Spleen (tissue), 11 donors: Measurements from ENCODE around the gene PCSK1N. TPM values are rescaled to one million over a fixed set of nuclear protein-coding genes. Genes with fewer than 3 reads are reported as not detected.

Experiments used
- DNase-seq: peaks from one replicate; pipeline ENCODE4 v3.0.0-alpha.2; 2020
- H3K27ac ChIP-seq, 8 donors: fragments of 200-600 bp; sonication (generic) in 7 of 8; 1 replicate in 4 of 8; 2 replicates in 4 of 8; pipeline versions ENCODE4 v1.5.0 to v1.8.0; 2016 to 2021; ENCODE audit warnings: inconsistent platforms in 4 of 8, mild to moderate bottlenecking in 4 of 8, moderate library complexity in 1 of 8
- H3K27me3 ChIP-seq, 7 donors: fragments of 200-600 bp; sonication (generic) in 6 of 7; replicated peaks in 1 of 7; 1 replicate in 4 of 7; 2 replicates in 3 of 7; pipeline versions ENCODE4 v1.5.0 to v1.8.0; 2016 to 2021; ENCODE audit warnings: inconsistent platforms in 3 of 7, mild to moderate bottlenecking in 1 of 7
- H3K36me3 ChIP-seq, 6 donors: fragments of 200-600 bp; sonication (generic) in 5 of 6; 1 replicate in 4 of 6; 2 replicates in 2 of 6; pipeline versions ENCODE4 v1.5.0 to v1.8.0; 2016 to 2021; ENCODE audit warnings: inconsistent platforms in 2 of 6
- H3K4me1 ChIP-seq, 6 donors: fragments of 200-600 bp; sonication (generic) in 5 of 6; 1 replicate in 3 of 6; 2 replicates in 3 of 6; pipeline versions ENCODE4 v1.5.0 to v1.8.0; 2016 to 2021; ENCODE audit warnings: inconsistent platforms in 3 of 6
- H3K4me3 ChIP-seq, 8 donors: fragments of 200-600 bp; sonication (generic) in 7 of 8; 1 replicate in 4 of 8; 2 replicates in 4 of 8; pipeline versions ENCODE4 v1.5.0 to v1.8.0; 2016 to 2021; ENCODE audit warnings: inconsistent platforms in 4 of 8, mild to moderate bottlenecking in 4 of 8, moderate library complexity in 2 of 8
- H3K9me3 ChIP-seq, 8 donors: fragments of 200-600 bp; sonication (generic) in 7 of 8; 1 replicate in 4 of 8; 2 replicates in 4 of 8; pipeline versions ENCODE4 v1.5.0 to v1.8.0; 2016 to 2021; ENCODE audit warnings: inconsistent platforms in 4 of 8
- CTCF ChIP-seq, 11 experiments: fragments of 200-600 bp in 7 of 11; fragments of 450-650 bp in 4 of 11; sonication (generic) in 4 of 11; IDR thresholded peaks in 8 of 11; conservative IDR thresholded peaks in 3 of 11; 1 replicate in 7 of 11; 2 replicates in 4 of 11; pipeline versions ENCODE4 v1.4.0 to v1.8.0; 2016 to 2021; ENCODE audit warnings: antibody characterized with exemption in 11 of 11, inconsistent platforms in 4 of 11, mild to moderate bottlenecking in 1 of 11
- POLR2A ChIP-seq, 3 donors: fragments of 450-650 bp; IDR thresholded peaks; one replicate each; pipeline ENCODE4 v1.5.1; 2017; ENCODE audit warnings: antibody characterized with exemption in 3 of 3, mild to moderate bottlenecking in 1 of 3
- POLR2AphosphoS5 ChIP-seq, 3 donors: sonication (generic); formaldehyde crosslinking; IDR thresholded peaks; one replicate each; pipeline ENCODE4 v1.5.1; 2017; ENCODE audit warnings: antibody characterized with exemption in 3 of 3
- WGBS, 5 donors: extraction: QIAGEN DNeasy Blood & Tissue Kit in 3 of 5; methylation state at CpG; one replicate each; pipeline versions ENCODE4 v1.1.5 to v1.1.7; 2013 to 2018; 5-methylcytosine and 5-hydroxymethylcytosine counted together
- intact Hi-C: fragments of 100-400 bp; cut with DNase I; formaldehyde crosslinking; loops from one replicate; pipeline ENCODE4 v1.15.0; 2023; ENCODE audit warnings: low total_unique reads
- polyA plus RNA-seq, 3 donors: library from polyadenylated mRNA; stranded (reverse); fragments of 200-250 nt; gene quantifications; one replicate each; pipeline ENCODE4 v1.2.1, GENCODE V29; 2013
- total RNA-seq, 7 donors: library from RNA; depleted of rRNA in 3 of 7; stranded (reverse); fragments of >200 nt in 3 of 7; fragmentation: NEBNext Ultra II Directional in 4 of 7; extraction: Animal tissue kit (Norgen Biotek cat#: 25700) in 4 of 7; gene quantifications; one replicate each; pipeline versions ENCODE4 v1.1.0 to v1.2.1, GENCODE V29; 2016 to 2021
- donor health status: healthy with polysubstance abuse.
- donor health status: DM: no; HTN: no; CAD: no; lungs with moderate emphysema.
- donor health status: DM: no; HTN: no; CAD: no.
- donor health status: Bipolar disorder and iron deficiency.
- donor health status: healthy.
- donor health status: DM: no; HTN: no; CAD: no.
- donor health status: DM: yes; HTN: yes; CAD: no.

PCSK1N gene
- total and polyA plus RNA-seq, 10 donors: 0.10 to 0.74 (median 0.42) TPM; not detected in 4

GRCh38 chrX:48826876-48827653, 8.3 kb downstream of the PCSK1N start:
- no peak overlapping the region for H3K27ac ChIP-seq
- no peak for TF ChIP-seq POLR2A (IDR thresholded peaks at IDR 0.05)
- no peak for TF ChIP-seq POLR2AphosphoS5 (IDR thresholded peaks at IDR 0.05)
- TF ChIP-seq CTCF (IDR thresholded peaks at IDR 0.05 in 8 of 11, conservative IDR thresholded peaks at IDR 0.05 in 3 of 11): no peak
- peaks cover 0 to 77% (median 33%) of the 10 kb centered on the region in 7 donors for H3K27me3 ChIP-seq
- H3K36me3 ChIP-seq: peaks cover 0 to 40% (median 4%) of the 10 kb centered on the region in 6 donors
- intact Hi-C loops: no loop called here
- H3K4me3 ChIP-seq: peak overlapping the region in 1 of 8 donors; percentile 49
- no peak for DNase-seq
- peaks cover 0 to 8% (median 0%) of the 10 kb centered on the region in 8 donors for H3K9me3 ChIP-seq
- 12 to 57% (median 25%) methylated on average over 27 to 73 of the region's 73 CpGs for WGBS, 5 donors
- peaks cover 0 to 20% (median 12%) of the 10 kb centered on the region in 6 donors for H3K4me1 ChIP-seq

- intact Hi-C loops: no loop called here
- peak; percentile 76 for DNase-seq
- H3K4me1 ChIP-seq: peaks cover 0 to 15% (median 9%) of the 10 kb centered on the region in 6 donors
- no peak for TF ChIP-seq POLR2A (IDR thresholded peaks at IDR 0.05)
- TF ChIP-seq CTCF (IDR thresholded peaks at IDR 0.05 in 8 of 11, conservative IDR thresholded peaks at IDR 0.05 in 3 of 11): peak in 2 of 11 experiments; percentile 13 to 27
- peak in 1 of 3 donors; percentile 34 for TF ChIP-seq POLR2AphosphoS5 (IDR thresholded peaks at IDR 0.05)
- no peak within 1 kb of the TSS for H3K27ac ChIP-seq
- peaks cover 0 to 69% (median 25%) of the 10 kb centered on the region in 7 donors for H3K27me3 ChIP-seq
- H3K4me3 ChIP-seq: peak within 1 kb of the TSS in 1 of 8 donors; percentile 49
- WGBS, 5 donors: 7 to 54% (median 45%) methylated on average over 16 to 67 of the region's 67 CpGs
- H3K36me3 ChIP-seq: peaks cover 0 to 48% (median 4%) of the 10 kb centered on the region in 6 donors
- H3K9me3 ChIP-seq: peaks cover 0 to 8% (median 0%) of the 10 kb centered on the region in 8 donors
Observed at GRCh38 chrX:48826135-48826875, 9.1 kb downstream of the PCSK1N start, which contains the start of gene ERAS. TSS of gene ERAS (plus strand) at chrX:48826513. CDS start at chrX:48829124, 2,611 bp downstream.

- peaks cover 0 to 15% (median 8%) of the 10 kb centered on the region in 6 donors for H3K4me1 ChIP-seq
- no peak overlapping the region for H3K27ac ChIP-seq
- intact Hi-C loops: no loop called here
- DNase-seq: no peak
- H3K36me3 ChIP-seq: peaks cover 0 to 70% (median 4%) of the 10 kb centered on the region in 6 donors
- TF ChIP-seq CTCF (IDR thresholded peaks at IDR 0.05 in 8 of 11, conservative IDR thresholded peaks at IDR 0.05 in 3 of 11) (no peak), POLR2AphosphoS5 (IDR thresholded peaks at IDR 0.05) (no peak), POLR2A (IDR thresholded peaks at IDR 0.05) (no peak)
- no peak overlapping the region for H3K4me3 ChIP-seq
- peaks cover 0 to 48% (median 14%) of the 10 kb centered on the region in 7 donors for H3K27me3 ChIP-seq
- 82 to 98% (median 94%) methylated on average over 5 to 8 of the region's 8 CpGs for WGBS, 5 donors
- H3K9me3 ChIP-seq: peaks cover 0 to 8% (median 0%) of the 10 kb centered on the region in 8 donors
Observed at GRCh38 chrX:48824066-48824465, 11.3 kb downstream of the PCSK1N start.
